NCI-H2171 (cell line): Measurements from ENCODE around the gene NDUFB3.

ENCODE experiments used
- DNase-seq: peaks from one replicate; lab custom pipeline; 2025; lab: John Stamatoyannopoulos, UW

Gene NDUFB3

DNA sequence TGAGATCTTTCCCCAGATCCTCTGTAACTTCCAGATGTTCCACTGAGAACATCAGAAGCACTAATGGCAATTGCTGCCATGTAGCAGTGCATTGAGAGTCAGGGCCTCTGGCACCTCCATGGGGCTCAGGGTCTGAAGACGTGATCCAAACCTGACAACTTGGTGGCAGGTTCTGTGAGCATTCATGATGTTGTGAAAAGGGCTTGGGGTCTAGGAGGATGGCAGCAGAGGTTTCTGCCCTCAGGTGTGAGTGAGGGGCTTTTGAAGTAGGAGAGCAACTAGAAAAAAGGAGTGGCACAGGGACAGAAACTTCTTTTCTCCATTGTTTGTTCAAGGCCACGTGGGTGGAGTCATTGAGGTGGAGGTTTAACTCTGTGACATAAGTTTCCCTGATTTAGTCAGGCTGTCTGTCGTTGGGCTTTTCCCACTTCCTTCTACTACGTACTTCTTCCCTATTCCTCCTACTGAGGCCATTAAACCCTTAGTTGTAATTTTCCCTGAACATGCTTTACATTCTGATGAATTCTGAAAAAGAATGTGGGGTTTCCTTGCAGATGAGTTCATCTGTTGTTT, 57.2 kb downstream of the NDUFB3 start:
- DNase-seq: no peak

DNA sequence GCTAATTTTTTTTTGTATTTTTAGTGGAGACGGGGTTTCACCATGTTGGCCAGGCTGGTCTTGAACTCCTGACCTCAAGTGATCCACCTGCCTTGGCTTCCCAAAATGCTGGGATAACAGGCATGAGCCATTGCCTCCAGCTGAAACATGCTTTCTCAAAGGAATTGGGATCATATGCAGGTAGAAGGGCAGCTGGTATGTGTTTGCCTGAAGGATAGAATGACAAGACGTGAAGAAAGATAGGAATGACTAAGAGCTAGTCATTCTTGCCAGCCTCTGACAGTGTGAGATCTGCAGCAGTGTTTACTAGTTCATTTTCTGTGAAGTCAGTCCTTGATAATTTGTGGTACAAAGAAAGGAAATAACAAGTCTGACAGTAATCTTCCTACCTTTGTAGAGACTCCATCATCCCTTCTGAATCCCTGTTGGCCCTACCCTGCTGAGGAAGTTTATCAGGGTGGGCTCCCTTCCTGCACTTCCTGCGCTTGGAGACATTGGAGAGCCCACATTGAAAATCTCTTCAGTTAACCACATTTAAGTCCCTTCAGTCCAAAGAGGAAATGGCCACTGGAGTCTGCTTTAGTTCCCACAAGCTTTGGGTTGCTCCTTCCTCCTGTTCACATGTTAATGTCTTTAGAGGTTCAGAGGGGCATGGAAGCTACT, 58.9 kb downstream of the NDUFB3 start:
- DNase-seq: no peak

DNA sequence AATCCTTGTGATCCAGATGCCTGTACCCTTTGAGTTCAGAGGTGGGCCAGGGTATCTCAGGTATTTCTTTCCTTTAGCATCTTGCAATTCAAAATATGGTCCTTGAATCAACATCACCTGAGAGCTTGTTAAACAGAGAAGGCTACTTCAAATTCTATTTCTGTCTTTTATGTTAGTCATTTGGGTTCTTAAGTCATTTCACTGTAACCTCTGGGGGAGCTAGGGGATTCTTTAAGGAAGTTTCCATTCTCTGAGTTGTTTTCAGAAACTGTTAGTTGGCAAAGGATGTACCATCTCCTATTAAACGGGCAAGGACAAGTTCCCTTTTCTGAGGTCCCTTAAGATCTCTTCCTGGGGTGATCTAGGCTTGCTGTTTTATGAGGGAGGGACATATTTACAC, 60.7 kb downstream of the NDUFB3 start:
- DNase-seq: no peak
